ENCODE data around the gene SORBS2. TPM values are rescaled to one million over a fixed set of nuclear protein-coding genes. Genes with fewer than 3 reads are reported as not detected.

The SORBS2 gene
- total and polyA plus RNA-seq, 2 donors (not counting 1 experiment from before 2014, with no cell fraction given): 0.25 to 0.89 TPM

- ATAC-seq (ENCODE audit: low read depth) (no peak), DNase-seq (no peak)
- Mint-ChIP-seq H3K4me1 (no peaks in the 10 kb centered on the region), H3K9me3 (ENCODE audit: insufficient read depth) (peaks cover 2% of the 10 kb centered on the region), H3K27me3 (peaks cover 9% of the 10 kb centered on the region), H3K27ac (no peak overlapping the region), H3K4me3 (no peak overlapping the region)
- no peak overlapping the region for H3K4me3 ChIP-seq (ENCODE audit: control extremely low read depth in 1 of 5, extremely low read depth in 1 of 5, insufficient read depth in 1 of 5, low read depth in 2 of 5, low read length in 4 of 5)
- H3K27ac ChIP-seq (ENCODE audit: low read length in 2 of 2): no peak overlapping the region
- ChIA-PET POLR2A (no interaction called here), CTCF (no interaction called here)
- no peak overlapping the region for H2AFZ ChIP-seq (ENCODE audit: insufficient read depth, low read depth, low read length, poor library complexity, severe bottlenecking)
- H3K9ac ChIP-seq (ENCODE audit: low read length): no peak overlapping the region
- no peaks in the 10 kb centered on the region for H4K20me1 ChIP-seq (ENCODE audit: control insufficient read depth, insufficient read depth, low read length, poor library complexity, severe bottlenecking)
- no peak overlapping the region for H3K4me2 ChIP-seq (replicated peaks; ENCODE audit: low read depth, low read length, poor library complexity, severe bottlenecking)
- H3K79me2 ChIP-seq (ENCODE audit: control insufficient read depth, insufficient read depth, low read length): no peaks in the 10 kb centered on the region
- H3K9me3 ChIP-seq (ENCODE audit: control extremely low read depth in 1 of 3, control insufficient read depth in 2 of 3, insufficient read depth in 1 of 3, low read length in 2 of 3): peaks cover 0 to 4% (median 0%) of the 10 kb centered on the region in 3 donors
- H3K36me3 ChIP-seq (replicated peaks in 1 of 2; ENCODE audit: control extremely low read depth in 1 of 2, control insufficient read depth in 1 of 2, extremely low read depth in 1 of 2, insufficient read depth in 2 of 2, low read length in 1 of 2): no peaks in the 10 kb centered on the region
- TF ChIP-seq CTCF (IDR thresholded peaks at IDR 0.05): no peak
- TF ChIP-seq EZH2 (IDR thresholded peaks at IDR 0.05; ENCODE audit: borderline replicate concordance, insufficient read depth, low read depth, low read length, poor library complexity, severe bottlenecking): no peak
- WGBS (ENCODE audit: insufficient coverage): 83% methylated on average over 10 of the region's 11 CpGs
- intact Hi-C loops (cut with micrococcal nuclease): no loop called here
- H3K4me1 ChIP-seq (ENCODE audit: control insufficient read depth in 2 of 2, insufficient read depth in 2 of 2, low read length in 2 of 2): no peaks in the 10 kb centered on the region
- H3K27me3 ChIP-seq (replicated peaks in 1 of 4; ENCODE audit: control extremely low read depth in 1 of 4, control insufficient read depth in 3 of 4, insufficient read depth in 4 of 4, low read length in 3 of 4): no peaks in the 10 kb centered on the region
Measured at GRCh38 chr4:185796176-185796575, 15.8 kb downstream of the SORBS2 start.

- Histone ChIP-seq H3K9ac (ENCODE audit: low read length) (no peak overlapping the region), H3K4me2 (replicated peaks; ENCODE audit: low read depth, low read length, poor library complexity, severe bottlenecking) (no peak overlapping the region), H3K27me3 (replicated peaks in 1 of 4; ENCODE audit: control extremely low read depth in 1 of 4, control insufficient read depth in 3 of 4, insufficient read depth in 4 of 4, low read length in 3 of 4) (no peaks in the 10 kb centered on the region), H3K27ac (ENCODE audit: low read length in 2 of 2) (no peak overlapping the region), H3K4me1 (ENCODE audit: control insufficient read depth in 2 of 2, insufficient read depth in 2 of 2, low read length in 2 of 2) (no peaks in the 10 kb centered on the region), H3K79me2 (ENCODE audit: control insufficient read depth, insufficient read depth, low read length) (no peaks in the 10 kb centered on the region), H4K20me1 (ENCODE audit: control insufficient read depth, insufficient read depth, low read length, poor library complexity, severe bottlenecking) (no peaks in the 10 kb centered on the region), H3K9me3 (ENCODE audit: control extremely low read depth in 1 of 3, control insufficient read depth in 2 of 3, insufficient read depth in 1 of 3, low read length in 2 of 3) (peaks cover 0 to 4% (median 0%) of the 10 kb centered on the region in 3 donors), H2AFZ (ENCODE audit: insufficient read depth, low read depth, low read length, poor library complexity, severe bottlenecking) (no peak overlapping the region), H3K4me3 (ENCODE audit: control extremely low read depth in 1 of 5, extremely low read depth in 1 of 5, insufficient read depth in 1 of 5, low read depth in 2 of 5, low read length in 4 of 5) (no peak overlapping the region), H3K36me3 (replicated peaks in 1 of 2; ENCODE audit: control extremely low read depth in 1 of 2, control insufficient read depth in 1 of 2, extremely low read depth in 1 of 2, insufficient read depth in 2 of 2, low read length in 1 of 2) (no peaks in the 10 kb centered on the region)
- POLR2A ChIA-PET: no interaction called here
- Mint-ChIP-seq H3K4me1 (no peaks in the 10 kb centered on the region), H3K27me3 (peaks cover 9% of the 10 kb centered on the region), H3K4me3 (no peak overlapping the region), H3K9me3 (ENCODE audit: insufficient read depth) (no peaks in the 10 kb centered on the region), H3K27ac (no peak overlapping the region)
- intact Hi-C loops (cut with micrococcal nuclease): no loop called here
- DNase-seq (no peak), ATAC-seq (ENCODE audit: low read depth) (no peak)
- 56% methylated on average over 1 of the region's 1 CpG for WGBS (ENCODE audit: insufficient coverage)
- TF ChIP-seq CTCF (IDR thresholded peaks at IDR 0.05) (no peak), EZH2 (IDR thresholded peaks at IDR 0.05; ENCODE audit: borderline replicate concordance, insufficient read depth, low read depth, low read length, poor library complexity, severe bottlenecking) (no peak)
- CTCF ChIA-PET: no interaction called here
Measured at GRCh38 chr4:185794637-185795036, 17.4 kb downstream of the SORBS2 start.
